ENCODE data around the gene MEX3B.

MEX3B gene

DNA sequence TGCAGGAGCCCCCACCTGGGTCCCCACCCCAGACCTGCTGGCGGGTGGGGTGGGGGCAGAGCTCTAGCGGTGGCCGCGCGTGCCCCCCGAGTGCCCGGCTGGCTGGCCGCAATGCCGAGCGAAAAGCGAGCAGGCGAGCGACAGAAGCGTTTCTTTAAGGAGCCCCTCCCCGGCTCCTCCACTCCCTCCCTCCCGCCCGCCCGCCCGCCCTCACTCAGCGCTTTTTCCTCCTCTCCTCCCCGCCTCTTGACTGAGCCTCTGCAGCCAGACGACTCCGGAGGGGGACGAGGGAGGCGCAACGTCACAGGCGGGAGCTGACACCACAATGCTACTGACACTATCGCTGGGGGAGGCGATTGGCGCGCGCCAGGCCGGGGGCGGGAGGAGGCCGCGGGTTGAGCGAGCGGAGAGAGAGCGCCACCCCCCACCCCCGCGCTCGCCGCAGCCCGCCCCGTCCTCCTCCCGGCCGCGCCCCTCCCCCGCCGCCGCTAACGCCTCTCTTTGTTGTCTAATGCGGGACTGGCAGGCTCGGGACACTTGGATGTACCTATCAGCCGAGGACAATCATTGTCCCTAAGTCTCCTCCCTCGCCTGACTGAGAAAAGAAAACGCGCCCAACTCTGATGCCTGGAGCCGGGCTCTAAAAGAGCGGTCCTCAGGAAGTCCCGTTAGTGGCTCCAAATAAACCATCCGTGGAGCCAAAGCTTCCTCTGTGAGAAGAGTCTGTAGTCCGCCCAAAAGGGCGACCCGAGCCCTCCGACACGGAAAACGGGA is at the start of gene MEX3B:
Gene MEX3B, minus strand, starts transcription at position 127 of the 774 bp plus-strand sequence. CDS start 313 bp downstream, outside the sequence.
- DNase-seq: peak; percentile 90

DNA sequence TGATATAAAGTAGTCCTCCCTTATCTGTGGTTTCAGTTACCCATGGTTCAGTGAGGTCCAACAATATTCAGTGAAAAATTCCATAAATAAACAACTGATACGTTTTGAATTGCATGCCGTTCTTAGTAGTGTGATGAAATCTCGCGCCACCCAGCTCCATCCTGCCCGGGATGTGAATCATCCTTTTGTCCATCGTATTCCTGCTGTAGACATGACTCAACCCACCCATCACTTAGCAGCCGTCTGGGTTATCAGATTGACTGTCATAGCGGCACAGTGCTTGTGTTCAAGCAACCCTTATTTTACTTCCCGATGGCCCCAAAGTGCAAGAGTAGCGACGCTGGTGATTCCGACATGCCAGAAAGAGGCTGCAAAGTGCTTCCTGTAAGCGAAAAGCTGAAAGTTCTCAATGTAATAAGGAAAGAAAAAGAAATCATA is 48.0 kb upstream of the MEX3B start:
- DNase-seq: no peak

GRCh38 chr15:82093325-82093724 is 47.5 kb upstream of the MEX3B start:
- DNase-seq: no peak

DNA sequence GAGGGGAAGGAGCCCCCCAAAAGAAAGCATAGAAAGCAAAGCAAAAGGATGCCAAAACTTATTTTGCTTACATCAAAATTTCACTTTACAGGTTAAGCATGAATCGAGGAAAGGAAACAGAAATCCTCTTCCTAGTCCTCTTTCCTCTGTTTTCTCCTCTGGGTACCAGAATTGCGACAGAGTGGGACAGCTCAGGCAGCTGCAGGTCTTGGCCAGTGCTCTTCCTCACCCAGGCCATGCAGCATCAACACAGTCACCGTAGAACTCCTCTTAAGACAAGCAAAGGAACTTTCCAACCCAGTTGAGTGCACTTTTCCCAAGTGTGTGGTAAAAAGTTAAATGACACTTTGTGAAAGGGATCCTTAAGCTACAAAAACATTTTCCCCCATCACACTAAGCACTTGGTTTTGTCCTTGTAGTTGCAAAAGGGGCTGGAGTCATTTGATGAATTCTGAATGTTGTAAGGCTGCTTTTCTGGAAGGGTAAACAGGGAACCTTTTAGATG is 45.9 kb upstream of the MEX3B start:
- DNase-seq: no peak

DNA sequence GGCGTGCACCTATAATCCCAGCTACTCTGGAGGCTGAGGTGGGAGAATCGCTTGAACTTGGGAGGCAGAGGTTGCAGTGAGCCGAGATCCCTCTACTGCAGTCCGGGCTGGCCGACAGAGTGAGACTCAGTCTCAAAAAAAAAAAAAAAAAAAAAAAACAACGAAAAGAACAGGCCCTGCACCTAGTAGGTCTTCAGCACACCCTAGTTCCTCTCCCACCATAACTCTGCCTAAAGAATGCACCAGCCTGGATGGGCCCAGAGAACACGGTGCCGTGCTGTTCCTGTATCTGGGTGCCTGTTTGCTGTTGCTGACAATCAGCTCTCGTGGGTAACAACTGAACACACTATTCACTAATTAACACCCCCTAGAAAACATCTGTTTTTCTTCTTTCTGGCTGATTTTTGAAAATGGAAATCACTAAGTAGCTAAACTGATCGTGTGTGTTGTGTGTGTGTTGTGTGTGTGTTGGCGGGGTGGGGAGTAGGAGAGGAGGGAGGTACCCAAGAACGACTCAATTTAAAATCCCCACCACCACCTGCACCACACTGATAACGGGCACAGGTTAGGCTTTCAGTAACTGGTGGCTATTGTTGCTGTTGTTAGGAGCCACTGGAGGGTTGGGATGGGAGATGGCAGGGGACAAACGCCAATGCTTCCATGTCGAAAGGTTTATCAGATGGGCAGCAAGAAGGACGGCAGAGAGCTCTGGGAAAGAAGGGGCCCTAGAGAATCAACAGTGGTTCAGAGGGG is 40.6 kb upstream of the MEX3B start:
- DNase-seq: no peak

DNA sequence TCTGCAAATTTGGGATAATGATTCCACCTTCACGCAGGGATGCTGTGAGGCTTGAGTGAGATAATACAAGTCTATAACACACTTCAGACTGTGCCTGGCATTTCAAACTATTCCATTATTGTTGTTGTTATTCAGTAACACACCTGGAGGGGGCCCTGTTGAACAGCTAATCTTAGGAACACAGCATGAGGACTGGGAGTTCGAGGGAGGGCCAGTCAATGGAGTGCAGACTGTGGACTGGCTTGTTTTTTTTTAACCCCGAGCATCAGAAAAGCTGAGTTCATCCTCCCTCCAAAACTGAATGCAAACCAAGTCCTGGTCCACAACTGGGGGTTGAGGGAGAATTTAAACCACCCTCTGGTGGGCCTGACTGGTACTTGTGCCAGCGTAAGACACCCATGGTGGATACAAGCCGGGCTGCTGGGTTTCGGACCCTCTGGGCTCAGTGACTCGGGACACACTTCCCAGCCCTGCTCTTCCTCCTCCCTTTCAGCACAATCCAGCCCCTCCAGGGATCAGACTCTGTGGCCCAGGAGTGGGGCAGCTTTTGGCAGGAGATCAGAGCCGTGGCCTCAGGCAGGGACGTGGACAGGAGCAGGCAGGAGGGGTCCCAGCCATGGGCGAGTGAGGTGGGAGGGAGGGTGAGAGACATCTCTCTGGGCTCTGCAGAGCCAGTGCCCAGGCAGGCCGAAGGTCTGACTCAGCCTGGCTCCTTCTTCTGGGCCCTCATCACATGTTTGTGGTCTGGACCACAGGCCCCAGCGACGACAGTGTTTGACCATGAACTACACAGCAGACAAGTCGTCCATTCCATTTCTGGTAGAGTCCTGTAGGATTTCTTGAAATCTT is 36.3 kb upstream of the MEX3B start:
- DNase-seq: no peak

DNA sequence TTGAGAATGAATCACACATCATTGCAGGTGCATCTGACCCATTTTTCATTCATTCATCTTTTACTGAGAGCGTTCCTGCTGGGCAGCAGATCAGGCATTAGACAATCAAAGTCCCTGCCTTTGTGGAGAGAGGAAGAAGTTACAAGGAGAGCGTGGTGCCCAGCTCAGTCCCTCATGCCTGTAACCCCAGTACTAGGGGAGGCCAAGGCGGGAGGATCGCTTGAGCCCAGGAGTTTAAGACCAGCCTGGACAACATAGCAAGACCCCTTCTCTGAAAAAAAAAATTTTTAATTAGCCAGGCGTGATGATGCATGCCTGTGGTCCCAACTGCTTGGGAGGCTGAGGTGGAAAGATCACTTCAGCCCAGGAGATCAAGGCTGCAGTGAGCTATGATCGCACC is 35.0 kb upstream of the MEX3B start:
- no peak for DNase-seq

DNA sequence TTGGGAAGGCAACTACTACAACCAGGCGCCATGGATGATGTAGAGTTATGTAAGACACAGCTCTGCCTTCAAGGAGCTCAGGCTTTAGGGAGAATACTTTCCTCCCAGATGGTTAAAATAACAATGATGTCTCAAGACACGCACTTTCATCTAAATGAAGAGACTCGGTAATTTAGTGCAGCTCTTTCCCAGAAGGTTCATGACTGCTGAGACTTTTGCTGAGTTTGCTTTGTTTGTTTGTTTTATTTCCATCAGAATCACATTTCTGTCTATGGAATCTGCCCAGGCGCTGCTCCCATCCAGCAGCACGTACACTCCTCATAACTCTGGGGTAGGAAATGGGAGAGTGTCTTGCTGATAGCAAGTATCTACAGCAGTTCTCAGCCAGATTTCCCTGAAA is 33.9 kb upstream of the MEX3B start:
- DNase-seq: no peak

DNA sequence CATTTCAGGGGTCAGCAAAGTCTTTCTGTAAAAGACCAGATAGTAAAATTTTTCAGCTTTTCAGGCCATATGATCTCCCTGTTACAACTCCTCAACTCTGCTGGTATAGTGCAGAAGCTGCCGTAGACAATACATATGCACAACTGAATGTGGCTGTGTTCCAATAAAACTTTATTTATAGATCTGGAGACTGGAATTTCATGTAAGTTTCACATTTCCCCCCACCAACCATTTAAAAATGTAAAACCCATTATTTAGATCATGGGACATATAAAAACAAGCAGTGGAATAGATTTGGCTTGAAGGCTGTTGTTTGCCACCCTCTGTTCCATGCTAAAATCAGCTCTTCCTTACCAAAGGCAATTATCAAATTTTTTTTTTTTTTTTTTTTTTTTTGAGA is 28.8 kb upstream of the MEX3B start:
- DNase-seq: no peak

DNA sequence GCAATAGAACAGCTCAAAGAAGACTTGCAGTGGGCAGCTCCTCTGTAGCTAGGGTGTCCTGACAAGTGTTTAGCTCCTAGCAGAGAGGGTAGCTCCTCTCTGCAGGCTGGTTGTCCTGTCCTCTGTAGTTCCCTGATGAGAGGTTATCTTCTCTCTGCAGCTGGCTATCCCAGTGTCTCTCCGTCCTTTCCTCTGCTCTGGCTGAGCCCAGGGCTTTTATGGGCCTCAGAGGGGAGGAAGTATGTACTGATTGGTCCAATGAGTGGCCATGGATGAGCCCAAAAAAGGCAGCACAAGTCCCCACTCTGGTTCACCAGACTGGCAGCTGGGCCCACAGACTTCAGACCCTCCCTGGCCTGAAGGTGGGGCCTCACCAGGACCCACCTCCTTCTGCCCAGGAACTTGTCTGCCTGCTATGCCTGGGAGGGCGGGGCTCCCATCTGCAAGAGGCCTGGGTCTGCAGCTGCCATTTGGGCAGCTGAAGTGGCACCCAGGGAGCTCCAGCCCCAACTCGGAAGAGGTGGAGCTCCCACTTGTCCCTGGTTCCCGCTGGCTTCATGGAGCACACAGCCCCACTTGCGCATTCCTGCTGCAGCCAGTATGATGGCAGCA is 27.2 kb upstream of the MEX3B start:
- DNase-seq: no peak

DNA sequence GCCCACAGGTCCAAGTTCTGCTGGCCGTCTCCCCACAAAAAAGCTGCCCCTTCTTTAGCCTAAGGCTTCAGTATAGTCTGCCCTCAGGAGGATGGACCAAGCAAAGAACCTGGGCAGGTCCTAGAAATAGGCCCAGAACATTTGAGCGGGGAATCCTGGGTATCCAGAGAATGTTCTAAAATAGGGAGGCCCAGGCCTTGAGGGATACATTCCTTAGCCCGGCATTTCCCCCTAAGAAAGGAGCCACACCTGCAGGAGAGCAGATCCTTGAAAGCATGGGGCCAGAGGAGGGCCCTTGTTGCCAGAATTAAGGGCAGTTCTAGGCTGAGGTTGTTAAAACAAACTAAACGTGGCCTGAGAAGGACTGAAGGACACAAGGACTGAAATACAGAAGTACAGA is 20.6 kb upstream of the MEX3B start:
- DNase-seq: no peak

DNA sequence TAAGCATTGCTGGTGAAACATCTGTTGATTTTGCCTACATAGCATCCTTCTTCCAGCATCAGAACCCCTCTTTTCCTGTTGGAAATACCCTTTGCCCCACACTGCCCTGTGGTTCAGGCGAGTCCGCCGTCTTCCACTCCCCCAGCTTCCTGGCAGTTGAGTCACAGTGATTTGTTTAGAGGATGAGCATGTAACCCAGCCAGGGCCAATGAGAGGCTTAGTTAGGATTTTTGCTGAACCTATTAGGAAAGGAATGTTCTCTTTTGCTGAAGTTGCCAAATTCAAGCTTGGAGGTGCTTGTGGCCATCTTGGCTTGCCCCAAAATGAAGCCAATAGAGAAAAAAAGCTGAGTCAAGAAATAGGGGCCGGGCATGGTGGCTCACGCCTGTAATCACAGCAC is 19.0 kb upstream of the MEX3B start:
- DNase-seq: no peak

GRCh38 chr15:82062479-82063454 is 16.9 kb upstream of the MEX3B start:
- no peak for DNase-seq

DNA sequence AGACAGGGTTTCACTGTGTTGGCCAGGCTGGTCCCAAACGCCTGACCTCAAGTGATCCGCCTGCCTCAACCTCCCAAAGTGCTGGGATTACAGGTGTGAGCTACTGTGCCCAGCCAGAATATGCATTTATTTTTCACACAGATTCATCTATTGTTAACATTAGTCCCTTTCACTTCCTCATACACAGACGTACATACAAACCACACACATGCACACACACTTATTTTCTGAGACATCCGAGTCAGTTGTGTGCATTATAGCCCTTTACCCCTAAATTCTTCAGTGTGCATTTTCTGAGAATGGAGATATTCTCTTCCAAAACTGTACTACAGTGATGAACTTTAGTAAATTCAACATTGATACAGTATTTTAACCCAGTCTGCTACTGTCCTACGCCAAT is 15.0 kb upstream of the MEX3B start:
- DNase-seq: no peak

- DNase-seq: no peak
These were observed 12.8 kb upstream of the MEX3B start for GRCh38 chr15:82058517-82059204.

- no peak for DNase-seq
These were observed 12.2 kb upstream of the MEX3B start for GRCh38 chr15:82058026-82058425.

DNA sequence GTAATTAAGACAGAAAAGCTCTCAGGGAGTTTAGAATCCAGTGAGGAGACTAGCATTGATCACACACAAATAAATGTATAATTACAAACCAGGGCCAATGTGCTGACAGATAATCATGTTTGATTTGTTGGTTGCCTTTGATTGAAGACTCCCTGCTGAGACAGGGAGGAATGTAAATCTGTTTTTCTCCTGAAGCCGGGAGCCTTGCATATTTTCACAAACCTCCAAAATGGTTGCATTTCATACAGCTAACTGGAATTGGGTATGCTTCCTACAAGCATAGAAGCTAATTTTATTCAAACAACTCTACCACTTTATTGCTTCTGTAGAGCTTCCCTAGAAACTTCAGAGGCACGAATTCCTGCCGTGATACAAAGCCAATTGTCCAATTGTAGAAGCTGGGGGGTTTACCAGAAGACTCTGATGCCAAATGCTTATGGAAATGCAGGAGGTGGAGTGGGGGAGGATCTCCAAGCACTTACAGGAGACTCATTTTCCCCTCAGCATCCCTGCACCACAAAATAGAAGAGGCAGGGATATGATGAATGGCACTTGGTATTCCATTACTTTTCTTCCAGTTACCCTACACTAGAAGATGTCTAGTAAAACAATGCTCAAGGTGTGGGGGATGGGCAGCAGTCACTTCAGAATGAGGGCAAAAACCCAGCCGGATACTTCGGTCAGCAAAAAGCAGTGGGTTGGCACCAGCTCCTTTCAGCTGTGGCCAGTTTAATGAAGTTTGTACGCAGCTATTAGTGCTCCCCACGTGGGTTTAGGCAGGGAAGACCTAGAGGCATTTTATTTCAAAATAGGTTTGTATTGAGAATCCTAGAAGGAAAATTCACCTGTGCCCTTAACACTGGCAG is 11.4 kb upstream of the MEX3B start:
- no peak for DNase-seq

- DNase-seq: no peak
These were observed 6.9 kb upstream of the MEX3B start for GRCh38 chr15:82052751-82053150.

- DNase-seq: no peak
These were observed 5.8 kb upstream of the MEX3B start for GRCh38 chr15:82051664-82052063.

DNA sequence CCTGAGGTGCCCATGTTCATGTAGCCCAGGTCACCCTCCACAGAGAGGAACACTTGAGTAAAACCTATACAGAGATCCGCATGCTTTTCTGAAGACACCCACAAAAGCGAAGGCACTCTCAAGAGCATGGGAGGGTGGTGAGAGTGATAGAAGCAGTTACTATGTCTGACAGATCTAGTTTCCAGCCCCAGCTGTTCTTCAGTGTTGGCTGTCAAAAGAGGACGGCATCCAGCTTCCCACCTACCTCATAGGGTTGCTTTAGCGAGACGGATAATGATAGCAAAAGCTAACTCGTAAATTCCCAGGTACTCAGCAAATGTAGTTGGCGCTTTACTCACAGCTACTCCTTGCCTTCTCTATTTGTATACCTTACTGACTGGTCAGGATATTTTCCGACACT is 3.0 kb upstream of the MEX3B start:
- no peak for DNase-seq
